ENCODE data around the gene CARD9.

GRCh38 chr9:136329211-136329627 lies 44.2 kb downstream of the CARD9 start:
- TF ChIP-seq CTCF (IDR thresholded peaks at IDR 0.05), result no peak
- TF ChIP-seq POLR2A (IDR thresholded peaks at IDR 0.05), result no peak
- no peak for TF ChIP-seq EP300 (IDR thresholded peaks at IDR 0.05)
- no peak for TF ChIP-seq POLR2AphosphoS5 (IDR thresholded peaks at IDR 0.05)

Data from stomach (tissue), 4 donors.